SK-N-SH (cell line): ENCODE measurements around the gene HPCAL1. TPM values are rescaled to one million over a fixed set of nuclear protein-coding genes. Genes with fewer than 3 reads are reported as not detected.

ENCODE experiments used
- CTCF ChIA-PET: fragments of 300-600, 350-600 bp; formaldehyde crosslinking; extraction: SDS; loops from one replicate; lab custom pipeline; 2021; lab: Yijun Ruan, JAX
- POLR2A ChIA-PET: fragments of 350-600 bp; sonication (Branson Sonifier 250); formaldehyde crosslinking; extraction: SDS; loops from one replicate; lab custom pipeline; 2020; ENCODE audit warnings: antibody characterized with exemption, inconsistent platforms; lab: Yijun Ruan, JAX
- DNase-seq: peaks from one replicate; pipeline ENCODE4 v3.0.0; 2012
- H2AFZ ChIP-seq: fragments of 200-600 bp; sonication (generic); 2 replicates; pipeline ENCODE4 v1.8.1; 2016; ENCODE audit warnings: antibody characterized with exemption, mild to moderate bottlenecking, low read depth
- H3F3A ChIP-seq: fragments of 200-600 bp; sonication (generic); replicated peaks from 2 replicates; pipeline ENCODE3; 2016; ENCODE audit warnings: antibody characterized with exemption, mild to moderate bottlenecking; ENCODE audit not compliant: insufficient read depth
- H3K27ac ChIP-seq, 2 experiments: fragments of 200-500 bp in 1 of 2; fragments of 200-600 bp in 1 of 2; sonication (Bioruptor generic) in 1 of 2; sonication (generic), shearing (Covaris generic) in 1 of 2; 2 replicates each; pipeline versions ENCODE4 v1.5.1 to v1.6.1; 2014 to 2016; ENCODE audit warnings: low read depth in 2 of 2, inconsistent platforms in 1 of 2, low read length in 1 of 2, mild to moderate bottlenecking in 1 of 2, mixed read lengths in 1 of 2
- H3K27me3 ChIP-seq: fragments of 200-600 bp; sonication (generic), shearing (Covaris generic); 2 replicates; pipeline ENCODE4 v1.6.1; 2016; ENCODE audit warnings: mixed run types; ENCODE audit not compliant: insufficient read depth
- H3K36me3 ChIP-seq, 2 experiments: fragments of 200-500 bp in 1 of 2; fragments of 200-600 bp in 1 of 2; sonication (Bioruptor generic) in 1 of 2; sonication (generic) in 1 of 2; replicated peaks in 1 of 2; 2 replicates each; pipeline versions ENCODE3 to v1.5.1; 2014 to 2016; ENCODE audit warnings: low read length in 1 of 2, mild to moderate bottlenecking in 1 of 2; ENCODE audit not compliant: insufficient read depth in 2 of 2, control insufficient read depth in 1 of 2
- H3K4me1 ChIP-seq, 2 experiments: fragments of 200-500 bp in 1 of 2; fragments of 200-600 bp in 1 of 2; sonication (Bioruptor generic) in 1 of 2; sonication (generic), shearing (Covaris generic) in 1 of 2; 2 replicates each; pipeline versions ENCODE4 v1.5.1 to v1.6.1; 2014 to 2016; ENCODE audit warnings: low read depth in 1 of 2, low read length in 1 of 2, mixed run types in 1 of 2; ENCODE audit not compliant: insufficient read depth in 2 of 2, control insufficient read depth in 1 of 2
- H3K4me2 ChIP-seq: fragments of 200-600 bp; sonication (generic), shearing (Covaris generic); 2 replicates; pipeline ENCODE4 v1.6.1; 2017; ENCODE audit warnings: mixed run types
- H3K4me3 ChIP-seq, 2 experiments: fragments of 200-500 bp in 1 of 2; fragments of 200-600 bp in 1 of 2; sonication (Bioruptor generic) in 1 of 2; sonication (generic), shearing (Covaris generic) in 1 of 2; 2 replicates each; pipeline versions ENCODE4 v1.5.1 to v1.8.1; 2014 to 2016; ENCODE audit warnings: low read depth in 2 of 2, inconsistent platforms in 1 of 2, low read length in 1 of 2, mild to moderate bottlenecking in 1 of 2, mixed read lengths in 1 of 2, moderate library complexity in 1 of 2
- H3K79me2 ChIP-seq: fragments of 200-600 bp; sonication (generic); 2 replicates; pipeline ENCODE4 v1.8.1; 2017; ENCODE audit warnings: mild to moderate bottlenecking; ENCODE audit not compliant: insufficient read depth
- H3K9ac ChIP-seq: fragments of 200-600 bp; sonication (generic); 2 replicates; pipeline ENCODE4 v1.6.1; 2017; ENCODE audit warnings: mixed run types
- H3K9me2 ChIP-seq: fragments of 200-600 bp; sonication (generic); 2 replicates; pipeline ENCODE4 v1.6.1; 2017; ENCODE audit warnings: mixed run types
- H3K9me3 ChIP-seq: fragments of 200-600 bp; sonication (generic); 2 replicates; pipeline ENCODE4 v1.6.1; 2017; ENCODE audit warnings: mixed run types, mild to moderate bottlenecking, moderate library complexity
- H4K20me1 ChIP-seq: fragments of 200-600 bp; sonication (generic); 2 replicates; pipeline ENCODE4 v1.6.1; 2017; ENCODE audit warnings: mild to moderate bottlenecking, mixed run types; ENCODE audit not compliant: insufficient read depth
- CHD2 ChIP-seq: fragments of 150-350 bp; IDR thresholded peaks from 2 replicates; pipeline ENCODE4 v1.6.1; 2018; ENCODE audit warnings: low read length; ENCODE audit not compliant: partially characterized antibody
- GATA2 ChIP-seq: sonication (generic); formaldehyde crosslinking; IDR thresholded peaks from 2 replicates; pipeline ENCODE4 v1.5.0; 2020; ENCODE audit warnings: mild to moderate bottlenecking, missing genetic modification reagents
- NFIC ChIP-seq: IDR thresholded peaks from 2 replicates; pipeline ENCODE4 v1.4.0; 2012; ENCODE audit warnings: borderline replicate concordance
- NRF1 ChIP-seq: IDR thresholded peaks from 2 replicates; pipeline ENCODE4 v1.6.1; 2012; ENCODE audit warnings: low read depth, mild to moderate bottlenecking, low read length
- SMC3 ChIP-seq: IDR thresholded peaks from 2 replicates; pipeline ENCODE4 v1.6.1; 2012; ENCODE audit warnings: low read depth, low read length, improper control_type of control experiment
- WGBS: methylation state at CpG from one replicate; pipeline ENCODE4 v1.1.6; 2017; ENCODE audit warnings: low lambda C conversion rate; 5-methylcytosine and 5-hydroxymethylcytosine counted together
- polyA plus RNA-seq, 3 experiments: library from polyadenylated mRNA; depleted of rRNA; stranded (reverse); fragments of >200 nt; gene quantifications; 2 replicates each; pipeline ENCODE4 v1.2.3, GENCODE V29; 2012
- TF ChIP-seq, protein P1 (sequence below): IDR thresholded peaks from 2 replicates; pipeline ENCODE4; 2012
- TF ChIP-seq, protein P2 (sequence below): fragments of 200-600 bp; sonication (generic); IDR thresholded peaks from 2 replicates; pipeline ENCODE4 v1.6.1; 2017; ENCODE audit warnings: antibody characterized with exemption, mild to moderate bottlenecking, moderate library complexity
- TF ChIP-seq, protein P3 (sequence below): fragments of 150-350 bp; IDR thresholded peaks from 2 replicates; pipeline ENCODE4 v1.6.1; 2017; ENCODE audit warnings: antibody characterized with exemption, low read length, low read depth, borderline replicate concordance
- TF ChIP-seq, protein P4 (sequence below): IDR thresholded peaks from 2 replicates; pipeline ENCODE4 v1.4.0; 2012; ENCODE audit warnings: low read depth, borderline replicate concordance

Gene HPCAL1
- polyA plus RNA-seq, 1 of the 3 experiments (the other 2 are of a cell fraction), result 77.0 TPM

DNA sequence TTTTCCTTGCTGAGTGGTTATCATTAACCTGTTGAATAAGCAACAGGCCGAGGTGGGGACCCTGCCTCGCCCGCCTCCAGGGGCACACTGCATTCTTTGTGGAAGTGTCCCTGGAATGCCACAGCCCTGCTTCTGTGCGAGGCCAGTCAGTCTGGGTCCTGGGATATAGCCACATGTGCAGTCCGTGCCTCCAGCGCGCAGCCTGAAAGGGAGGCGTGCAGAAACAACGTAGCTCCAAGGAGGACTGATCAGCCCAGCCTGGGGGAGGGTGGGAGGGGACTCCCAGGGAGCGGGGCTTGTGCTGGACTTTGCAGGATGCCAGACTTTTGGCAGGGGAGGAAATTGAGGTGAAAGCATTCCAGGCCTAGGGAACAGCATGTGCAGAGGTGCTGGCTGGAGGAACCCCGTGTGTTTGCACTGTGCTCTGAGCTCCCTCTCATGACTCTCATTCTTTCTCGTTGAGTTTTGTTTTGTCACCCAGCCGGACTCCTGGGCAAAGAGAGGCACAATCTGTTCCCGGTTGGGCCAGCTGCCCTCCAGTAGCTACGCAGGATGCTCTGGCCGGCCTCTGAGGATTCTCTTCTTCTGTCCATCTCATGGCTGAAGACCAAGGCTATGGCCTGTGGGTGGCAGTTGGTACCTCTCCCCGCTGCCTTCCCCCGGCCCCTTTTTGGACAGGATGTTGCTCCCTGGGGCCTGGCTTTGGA, 39.7 kb downstream of the HPCAL1 start:
- Histone ChIP-seq H3F3A (peaks cover 3% of the 10 kb centered on the region), H3K4me1 (peaks cover 8 to 73% of the 10 kb centered on the region in 2 experiments; a peak in 3 of 4 replicates), H3K27ac (peak overlapping the region in 1 of 2 experiments; percentile 67; a peak in 2 of 4 replicates), H4K20me1 (no peaks in the 10 kb centered on the region), H2AFZ (no peak overlapping the region), H3K36me3 (no peaks in the 10 kb centered on the region), H3K4me2 (no peak overlapping the region), H3K27me3 (no peaks in the 10 kb centered on the region), H3K9me2 (no peaks in the 10 kb centered on the region), H3K9ac (no peak overlapping the region), H3K79me2 (peaks cover 15% of the 10 kb centered on the region; the same call in 1 of the 2 replicates), H3K9me3 (no peaks in the 10 kb centered on the region), H3K4me3 (no peak overlapping the region)
- POLR2A ChIA-PET, result no interaction called here
- WGBS, result 89% methylated on average over 18 of the region's 18 CpGs
- CTCF ChIA-PET, result interaction anchor here (0.7 to 2.5 kb wide), 9 partner anchors 10 to 93 kb away, joined by 3 to 11 read pairs (median 4); no protein-coding TSS in a partner anchor
- TF ChIP-seq NRF1, result no peak
- TF ChIP-seq, protein P1, sequence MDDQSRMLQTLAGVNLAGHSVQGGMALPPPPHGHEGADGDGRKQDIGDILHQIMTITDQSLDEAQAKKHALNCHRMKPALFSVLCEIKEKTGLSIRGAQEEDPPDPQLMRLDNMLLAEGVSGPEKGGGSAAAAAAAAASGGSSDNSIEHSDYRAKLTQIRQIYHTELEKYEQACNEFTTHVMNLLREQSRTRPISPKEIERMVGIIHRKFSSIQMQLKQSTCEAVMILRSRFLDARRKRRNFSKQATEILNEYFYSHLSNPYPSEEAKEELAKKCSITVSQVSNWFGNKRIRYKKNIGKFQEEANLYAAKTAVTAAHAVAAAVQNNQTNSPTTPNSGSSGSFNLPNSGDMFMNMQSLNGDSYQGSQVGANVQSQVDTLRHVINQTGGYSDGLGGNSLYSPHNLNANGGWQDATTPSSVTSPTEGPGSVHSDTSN, result no peak
- DNase-seq, result no peak

DNA sequence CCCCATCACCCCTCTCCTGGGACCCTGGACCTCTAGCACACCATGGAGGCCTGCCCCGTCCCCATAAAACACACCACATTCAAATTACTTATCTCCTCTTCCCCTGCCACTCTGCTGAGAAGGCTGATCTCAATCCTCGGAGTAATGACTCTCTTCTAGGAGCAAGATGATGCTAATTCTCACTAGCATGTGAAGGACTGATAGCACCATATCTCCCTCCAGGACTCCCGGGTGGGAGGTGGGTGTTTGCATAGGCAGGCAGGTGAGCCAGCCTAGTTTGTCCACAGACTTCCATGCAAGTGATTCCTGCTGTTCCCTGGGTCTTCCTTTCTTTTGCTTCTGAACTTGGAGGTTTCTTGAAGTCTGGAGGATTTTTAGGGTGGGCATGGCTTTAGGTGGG, 40.5 kb downstream of the HPCAL1 start:
- H4K20me1 ChIP-seq, result no peaks in the 10 kb centered on the region
- no peak overlapping the region for H2AFZ ChIP-seq
- H3K9ac ChIP-seq, result no peak overlapping the region
- ChIA-PET POLR2A (no interaction called here), CTCF (interaction anchor here (1.1 to 2.5 kb wide), 10 partner anchors 10 to 92 kb away, joined by 3 to 11 read pairs (median 4); partner anchors contain the start of gene HPCAL1)
- no peaks in the 10 kb centered on the region for H3K36me3 ChIP-seq
- TF ChIP-seq, protein P1, result no peak
- no peak for TF ChIP-seq NFIC
- no peak for TF ChIP-seq SMC3
- TF ChIP-seq, protein P2, sequence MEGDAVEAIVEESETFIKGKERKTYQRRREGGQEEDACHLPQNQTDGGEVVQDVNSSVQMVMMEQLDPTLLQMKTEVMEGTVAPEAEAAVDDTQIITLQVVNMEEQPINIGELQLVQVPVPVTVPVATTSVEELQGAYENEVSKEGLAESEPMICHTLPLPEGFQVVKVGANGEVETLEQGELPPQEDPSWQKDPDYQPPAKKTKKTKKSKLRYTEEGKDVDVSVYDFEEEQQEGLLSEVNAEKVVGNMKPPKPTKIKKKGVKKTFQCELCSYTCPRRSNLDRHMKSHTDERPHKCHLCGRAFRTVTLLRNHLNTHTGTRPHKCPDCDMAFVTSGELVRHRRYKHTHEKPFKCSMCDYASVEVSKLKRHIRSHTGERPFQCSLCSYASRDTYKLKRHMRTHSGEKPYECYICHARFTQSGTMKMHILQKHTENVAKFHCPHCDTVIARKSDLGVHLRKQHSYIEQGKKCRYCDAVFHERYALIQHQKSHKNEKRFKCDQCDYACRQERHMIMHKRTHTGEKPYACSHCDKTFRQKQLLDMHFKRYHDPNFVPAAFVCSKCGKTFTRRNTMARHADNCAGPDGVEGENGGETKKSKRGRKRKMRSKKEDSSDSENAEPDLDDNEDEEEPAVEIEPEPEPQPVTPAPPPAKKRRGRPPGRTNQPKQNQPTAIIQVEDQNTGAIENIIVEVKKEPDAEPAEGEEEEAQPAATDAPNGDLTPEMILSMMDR, result no peak
- TF ChIP-seq, protein P3, sequence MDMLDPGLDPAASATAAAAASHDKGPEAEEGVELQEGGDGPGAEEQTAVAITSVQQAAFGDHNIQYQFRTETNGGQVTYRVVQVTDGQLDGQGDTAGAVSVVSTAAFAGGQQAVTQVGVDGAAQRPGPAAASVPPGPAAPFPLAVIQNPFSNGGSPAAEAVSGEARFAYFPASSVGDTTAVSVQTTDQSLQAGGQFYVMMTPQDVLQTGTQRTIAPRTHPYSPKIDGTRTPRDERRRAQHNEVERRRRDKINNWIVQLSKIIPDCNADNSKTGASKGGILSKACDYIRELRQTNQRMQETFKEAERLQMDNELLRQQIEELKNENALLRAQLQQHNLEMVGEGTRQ, result no peak
- no peak for TF ChIP-seq GATA2 (CRISPR knock-in tag)
- TF ChIP-seq, protein P4, sequence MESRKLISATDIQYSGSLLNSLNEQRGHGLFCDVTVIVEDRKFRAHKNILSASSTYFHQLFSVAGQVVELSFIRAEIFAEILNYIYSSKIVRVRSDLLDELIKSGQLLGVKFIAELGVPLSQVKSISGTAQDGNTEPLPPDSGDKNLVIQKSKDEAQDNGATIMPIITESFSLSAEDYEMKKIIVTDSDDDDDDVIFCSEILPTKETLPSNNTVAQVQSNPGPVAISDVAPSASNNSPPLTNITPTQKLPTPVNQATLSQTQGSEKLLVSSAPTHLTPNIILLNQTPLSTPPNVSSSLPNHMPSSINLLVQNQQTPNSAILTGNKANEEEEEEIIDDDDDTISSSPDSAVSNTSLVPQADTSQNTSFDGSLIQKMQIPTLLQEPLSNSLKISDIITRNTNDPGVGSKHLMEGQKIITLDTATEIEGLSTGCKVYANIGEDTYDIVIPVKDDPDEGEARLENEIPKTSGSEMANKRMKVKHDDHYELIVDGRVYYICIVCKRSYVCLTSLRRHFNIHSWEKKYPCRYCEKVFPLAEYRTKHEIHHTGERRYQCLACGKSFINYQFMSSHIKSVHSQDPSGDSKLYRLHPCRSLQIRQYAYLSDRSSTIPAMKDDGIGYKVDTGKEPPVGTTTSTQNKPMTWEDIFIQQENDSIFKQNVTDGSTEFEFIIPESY, result no peak
- TF ChIP-seq CHD2, result no peak
- H3F3A ChIP-seq, result peaks cover 3% of the 10 kb centered on the region
- no peak for DNase-seq
- H3K9me3 ChIP-seq, result no peaks in the 10 kb centered on the region
- H3K79me2 ChIP-seq, result peaks cover 20% of the 10 kb centered on the region; the same call in 1 of the 2 replicates
- H3K4me2 ChIP-seq, result no peak overlapping the region
- H3K27me3 ChIP-seq, result no peaks in the 10 kb centered on the region
- H3K4me1 ChIP-seq, result peaks cover 8 to 68% of the 10 kb centered on the region in 2 experiments; a peak in 3 of 4 replicates
- H3K4me3 ChIP-seq, result no peak overlapping the region
- WGBS, result 93% methylated on average over 3 of the region's 3 CpGs
- peak overlapping the region in 1 of 2 experiments; percentile 67; a peak in 2 of 4 replicates for H3K27ac ChIP-seq
- H3K9me2 ChIP-seq, result no peaks in the 10 kb centered on the region
